CD4-positive, alpha-beta T cell (primary cell): ENCODE results near the gene PLCXD1. TPM values are rescaled to one million over a fixed set of nuclear protein-coding genes. Genes with fewer than 3 reads are reported as not detected.
A peak's percentile ranks its signal among the peaks of the same experiment; 100 is the strongest.
"Not testable (repeated sequence)": the region's sequence is repeated elsewhere in the genome, so short reads cannot be mapped to it uniquely, and the experiment has no call there.

ENCODE experiments used
- ATAC-seq: fragments of 200-7000 bp; cut with Tn5 transposase; one replicate; pipeline ENCODE4 v1.10.0; 2022; ENCODE audit warnings: mild to moderate bottlenecking; ENCODE audit not compliant: poor library complexity
- CTCF ChIA-PET: fragments of 350-600 bp; sonication (Branson Sonifier 250); formaldehyde crosslinking; loops from one replicate; lab custom pipeline; 2021; ENCODE audit warnings: antibody characterized with exemption, inconsistent platforms; lab: Charles Lee
- POLR2A ChIA-PET: fragments of 350-600 bp; sonication (Branson Sonifier 250); formaldehyde crosslinking; loops from one replicate; lab custom pipeline; 2021; ENCODE audit warnings: antibody characterized with exemption, inconsistent platforms; lab: Charles Lee
- DNase-seq, 14 experiments: peaks; one replicate each; pipeline ENCODE4 v3.0.0-alpha.2; 2013 to 2020; ENCODE audit warnings: mixed read lengths in 2 of 14
- H3K27ac ChIP-seq, 2 donors: one replicate each; pipeline versions ENCODE4 v1.5.1 to v1.7.0; 2013; ENCODE audit warnings: low read length in 2 of 2, low read depth in 1 of 2, mild to moderate bottlenecking in 1 of 2
- H3K27me3 ChIP-seq, 2 experiments: 1 replicate in 1 of 2; 2 replicates in 1 of 2; pipeline versions ENCODE4 v1.6.1 to v1.7.0; 2013; ENCODE audit warnings: low read length in 2 of 2, control low read depth in 1 of 2, mild to moderate bottlenecking in 1 of 2, moderate library complexity in 1 of 2; ENCODE audit not compliant: insufficient read depth in 2 of 2, control insufficient read depth in 1 of 2
- H3K36me3 ChIP-seq: one replicate; pipeline ENCODE4 v1.6.1; 2013; ENCODE audit warnings: low read length, control low read depth; ENCODE audit not compliant: insufficient read depth
- H3K4me1 ChIP-seq: one replicate; pipeline ENCODE4 v1.6.1; 2013; ENCODE audit warnings: low read length, control low read depth; ENCODE audit not compliant: insufficient read depth
- H3K4me3 ChIP-seq: one replicate; pipeline ENCODE4 v1.5.1; 2013; ENCODE audit warnings: mild to moderate bottlenecking, low read length, moderate library complexity
- H3K9me3 ChIP-seq, 2 experiments: 1 replicate in 1 of 2; 2 replicates in 1 of 2; pipeline versions ENCODE4 v1.6.1 to v1.7.0; 2013; ENCODE audit warnings: low read length in 2 of 2, mild to moderate bottlenecking in 2 of 2, control low read depth in 1 of 2, moderate library complexity in 1 of 2; ENCODE audit not compliant: control insufficient read depth in 1 of 2, insufficient read depth in 1 of 2
- H3K27ac Mint-ChIP-seq: one replicate; pipeline ENCODE4 v1.8.0; 2020; ENCODE audit warnings: mixed read lengths
- H3K27me3 Mint-ChIP-seq: one replicate; pipeline ENCODE4 v1.8.0; 2021; ENCODE audit warnings: mixed read lengths
- H3K36me3 Mint-ChIP-seq: one replicate; pipeline ENCODE4 v1.8.0; 2021; ENCODE audit warnings: low read depth, mixed read lengths
- H3K4me1 Mint-ChIP-seq: one replicate; pipeline ENCODE4 v1.8.0; 2021; ENCODE audit warnings: low read depth, mixed read lengths
- H3K4me3 Mint-ChIP-seq: one replicate; pipeline ENCODE4 v1.8.0; 2020; ENCODE audit warnings: mild to moderate bottlenecking, mixed read lengths
- H3K9me3 Mint-ChIP-seq: one replicate; pipeline ENCODE4 v1.8.0; 2020; ENCODE audit warnings: mixed read lengths
- CTCF ChIP-seq: fragments of 200-600 bp; IDR thresholded peaks from one replicate; pipeline ENCODE4 v1.8.0; 2022; ENCODE audit warnings: antibody characterized with exemption, mild to moderate bottlenecking
- intact Hi-C, 2 experiments: fragments of 100-400 bp; cut with DNase I in 1 of 2; cut with micrococcal nuclease in 1 of 2; formaldehyde crosslinking; loops; one replicate each; pipeline versions ENCODE4 v1.15.1 to v1.9.0; 2023 to 2025; cut with DNase I, micrococcal nuclease
- total RNA-seq, 174 experiments: library from RNA in 2 of 174; stranded (reverse) in 2 of 174; gene quantifications; one replicate each; pipeline ENCODE4 v1.2.3 and lab custom pipeline; 2021 to 2026

PLCXD1 gene
- total RNA-seq, 2 experiments from 2014 or later, result 33.0 to 35.8 TPM

- DNase-seq (peak in 3 of 14 experiments; percentile 19 to 54 (median 39)), ATAC-seq (peak; percentile 59)
- H3K36me3 ChIP-seq, result no peaks in the 10 kb centered on the region
- H3K27ac Mint-ChIP-seq, result peak overlapping the region; percentile 89
- H3K4me3 Mint-ChIP-seq, result peak overlapping the region; percentile 71
- ChIA-PET CTCF (no interaction called here), POLR2A (no interaction called here)
- H3K9me3 ChIP-seq, result peaks cover 0 to 4% of the 10 kb centered on the region in 2 experiments
- TF ChIP-seq CTCF, result no peak
- intact Hi-C loops, result no loop called here
- H3K4me1 ChIP-seq, result peaks cover 7% of the 10 kb centered on the region
- H3K27me3 ChIP-seq, result no peaks in the 10 kb centered on the region
- H3K27ac ChIP-seq, result peak overlapping the region in 1 of 2 donors; percentile 45
- peaks cover 27% of the 10 kb centered on the region for H3K4me1 Mint-ChIP-seq
- H3K36me3 Mint-ChIP-seq, result no peaks in the 10 kb centered on the region
- no peaks in the 10 kb centered on the region for H3K27me3 Mint-ChIP-seq
- no peak overlapping the region for H3K4me3 ChIP-seq
- H3K9me3 Mint-ChIP-seq, result peaks cover 2% of the 10 kb centered on the region
Measured at GRCh38 chrX:250965-251364, 30.2 kb upstream of the PLCXD1 start.

- H3K27ac ChIP-seq, result peak overlapping the region in 1 of 2 donors; percentile 45
- intact Hi-C loops, CTCF ChIA-PET, ATAC-seq, H3K4me3 ChIP-seq, H3K27me3 ChIP-seq, H3K36me3 Mint-ChIP-seq, H3K9me3 Mint-ChIP-seq, H3K27me3 Mint-ChIP-seq, POLR2A ChIA-PET, H3K4me1 ChIP-seq, H3K9me3 ChIP-seq, H3K36me3 ChIP-seq: not testable (repeated sequence)
- DNase-seq, result peak in 2 of 14 experiments; percentile 23 to 32
- H3K4me3 Mint-ChIP-seq, result peak overlapping the region; percentile 71
- peaks cover 27% of the 10 kb centered on the region for H3K4me1 Mint-ChIP-seq
- peak overlapping the region; percentile 89 for H3K27ac Mint-ChIP-seq
Measured at GRCh38 chrX:251396-252243, 29.6 kb upstream of the PLCXD1 start.

- Histone ChIP-seq H3K36me3 (no peaks in the 10 kb centered on the region), H3K4me1 (peaks cover 7% of the 10 kb centered on the region), H3K4me3 (no peak overlapping the region), H3K27ac (no peak overlapping the region), H3K9me3 (peaks cover 0 to 4% of the 10 kb centered on the region in 2 experiments), H3K27me3 (no peaks in the 10 kb centered on the region)
- Mint-ChIP-seq H3K36me3 (no peaks in the 10 kb centered on the region), H3K27me3 (no peaks in the 10 kb centered on the region), H3K4me3 (no peak overlapping the region), H3K27ac (peak overlapping the region; percentile 89), H3K9me3 (peaks cover 2% of the 10 kb centered on the region), H3K4me1 (peaks cover 27% of the 10 kb centered on the region)
- no peak for ATAC-seq
- TF ChIP-seq CTCF, result no peak
- peak in 1 of 14 experiments; percentile 9 for DNase-seq
- intact Hi-C loops, result no loop called here
- CTCF ChIA-PET, result no interaction called here
- POLR2A ChIA-PET, result no interaction called here
Measured at GRCh38 chrX:252244-252956, 28.8 kb upstream of the PLCXD1 start.
